NCI-H2196 treated with DMSO at 0.1 percent for 48 hours (cell line): ENCODE results near the gene PMM2.
"Not testable (repeated sequence)": the region's sequence is repeated elsewhere in the genome, so short reads cannot be mapped to it uniquely, and the experiment has no call there.

Source experiments
- DNase-seq: peaks from one replicate; lab custom pipeline; 2025; ENCODE audit not compliant: unreplicated experiment; lab: John Stamatoyannopoulos, UW

The PMM2 gene

GRCh38 chr16:8816967-8817655, 19.5 kb downstream of the PMM2 start:
- DNase-seq: no peak

DNA sequence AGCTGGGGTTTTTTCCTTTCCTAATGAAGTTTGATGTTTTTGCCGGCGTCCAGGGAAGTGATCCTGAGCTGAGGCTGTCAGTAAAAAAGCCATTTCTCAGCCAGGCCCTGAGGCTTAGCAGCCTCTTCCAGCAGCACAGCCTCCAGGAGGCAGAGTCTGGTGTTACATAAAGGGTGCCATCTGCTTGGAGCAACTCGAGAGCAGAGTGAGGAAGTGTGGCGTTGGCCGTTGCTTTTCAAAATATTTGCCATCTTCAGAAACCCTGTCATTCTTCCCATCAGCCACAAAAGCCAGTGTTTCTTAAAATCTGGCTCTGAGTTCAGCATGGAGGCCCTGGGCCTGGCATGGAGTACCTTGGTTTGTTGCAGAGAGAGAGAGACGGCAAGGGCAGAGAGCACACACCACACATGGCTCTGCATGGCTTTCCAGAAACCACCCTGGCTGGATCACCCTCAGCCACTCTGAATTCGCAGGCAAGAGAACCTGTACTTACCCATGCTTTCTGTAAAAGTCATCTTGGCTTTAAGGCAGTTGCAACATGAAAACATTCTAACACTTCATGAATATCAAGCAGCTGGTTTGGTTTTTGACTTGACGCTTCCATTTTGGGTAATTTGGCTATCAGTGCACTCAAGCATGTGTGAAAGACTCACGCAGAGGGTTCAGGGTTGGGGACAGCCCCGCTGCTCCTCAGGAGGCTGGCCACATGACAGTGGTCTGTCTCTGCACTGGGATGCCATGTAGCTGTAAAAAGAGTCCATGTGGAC, 21.0 kb downstream of the PMM2 start:
- DNase-seq: no peak

- no peak for DNase-seq
These were observed 21.9 kb downstream of the PMM2 start for GRCh38 chr16:8819411-8820034.

GRCh38 chr16:8822403-8822802, 24.8 kb downstream of the PMM2 start:
- DNase-seq: no peak

DNA sequence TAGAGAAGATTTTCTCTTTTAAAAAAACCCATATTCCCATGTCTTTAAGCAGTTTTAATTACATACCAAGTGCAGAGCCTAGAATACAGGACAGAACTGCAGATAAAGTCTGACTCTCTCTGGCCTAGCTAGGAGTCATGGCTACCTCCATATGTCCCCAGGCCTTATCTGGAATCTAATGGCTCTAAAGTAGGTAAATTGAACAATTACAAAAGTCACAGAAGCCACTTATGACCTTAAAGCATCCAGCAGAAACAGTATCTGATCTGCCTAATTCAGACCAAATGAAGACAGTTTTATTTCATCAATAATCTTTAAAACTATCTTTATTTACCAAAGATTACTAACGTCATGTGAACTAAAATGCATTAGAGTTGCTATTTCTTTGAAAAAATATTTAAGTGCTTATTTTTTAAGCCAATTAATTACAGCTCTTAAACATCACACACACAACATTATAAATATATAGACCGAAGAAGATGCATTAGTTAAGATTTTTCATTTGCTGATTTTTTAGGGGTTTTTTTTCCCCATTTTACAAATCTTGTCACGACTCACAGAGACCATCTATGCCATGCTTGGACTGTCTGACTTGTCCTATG, 28.7 kb downstream of the PMM2 start:
- no peak for DNase-seq

DNA sequence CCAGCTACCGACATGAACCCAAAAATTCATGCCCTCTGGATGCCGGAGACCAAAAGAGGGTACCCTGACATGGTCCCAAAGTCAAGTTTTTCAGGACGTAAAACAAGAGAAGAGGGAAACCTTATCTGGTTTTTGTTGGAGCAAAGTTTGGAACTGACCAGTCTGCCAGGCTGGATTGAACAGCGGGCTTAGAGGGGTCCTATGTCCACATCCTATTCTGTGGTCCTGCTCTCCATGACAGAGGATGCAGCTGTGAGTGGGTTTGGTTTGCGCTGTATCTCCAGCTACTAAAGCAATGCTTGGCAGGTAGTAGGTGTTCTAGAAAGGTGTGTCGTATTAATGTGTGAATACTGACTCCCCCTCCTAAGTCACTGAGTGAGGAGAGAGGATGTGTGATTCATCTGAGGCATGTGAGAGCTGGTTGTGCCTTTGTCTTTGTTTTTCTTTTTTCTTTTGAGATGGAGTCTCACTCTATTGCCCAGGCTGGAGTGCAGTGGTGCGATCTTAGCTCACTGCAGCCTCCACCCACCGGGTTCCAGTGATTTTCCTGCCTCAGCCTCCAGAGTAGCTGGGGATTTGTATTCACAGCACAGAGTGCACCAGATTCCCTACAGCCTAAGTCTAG, 31.0 kb downstream of the PMM2 start:
- DNase-seq: no peak

DNA sequence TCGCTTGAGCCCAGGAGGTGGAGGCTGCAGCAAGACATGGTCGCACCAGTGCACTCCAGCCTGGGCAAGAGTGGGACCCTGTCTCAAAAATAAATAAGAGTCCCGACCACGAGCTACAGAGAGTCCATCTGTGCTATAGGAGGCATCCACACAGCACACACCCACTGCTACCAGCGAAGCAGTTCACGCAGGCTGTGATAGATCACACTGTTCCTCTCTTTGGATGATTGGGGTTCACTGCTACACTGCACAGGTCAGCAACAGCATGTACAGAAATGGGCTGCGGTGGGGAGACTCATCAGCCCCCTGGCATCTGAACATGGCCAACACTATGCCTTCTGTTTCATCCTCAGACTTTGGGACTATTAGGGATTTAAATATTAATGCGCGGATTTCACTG, 33.8 kb downstream of the PMM2 start:
- DNase-seq: no peak

- DNase-seq: no peak
These were observed 34.5 kb downstream of the PMM2 start for GRCh38 chr16:8831871-8832716.

DNA sequence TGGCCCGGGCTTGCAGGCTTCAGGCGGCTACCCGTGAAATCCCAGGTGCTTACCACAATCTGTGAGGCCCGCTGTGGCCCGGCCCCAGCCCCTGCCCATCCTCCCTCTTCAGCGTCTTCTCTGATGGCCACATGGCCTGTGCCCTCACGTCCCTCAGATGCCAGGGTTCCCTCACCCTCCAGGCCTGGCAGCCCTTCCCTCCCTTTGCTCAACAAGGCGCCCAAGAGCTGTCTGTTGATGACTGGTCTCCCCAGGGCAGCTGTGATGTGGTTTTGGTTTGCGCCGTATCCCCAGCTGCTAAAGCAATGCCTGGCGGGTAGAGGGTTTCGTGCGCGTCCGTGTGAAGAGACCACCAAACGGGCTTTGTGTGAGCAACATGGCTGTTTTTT, 35.1 kb downstream of the PMM2 start:
- no peak for DNase-seq

DNA sequence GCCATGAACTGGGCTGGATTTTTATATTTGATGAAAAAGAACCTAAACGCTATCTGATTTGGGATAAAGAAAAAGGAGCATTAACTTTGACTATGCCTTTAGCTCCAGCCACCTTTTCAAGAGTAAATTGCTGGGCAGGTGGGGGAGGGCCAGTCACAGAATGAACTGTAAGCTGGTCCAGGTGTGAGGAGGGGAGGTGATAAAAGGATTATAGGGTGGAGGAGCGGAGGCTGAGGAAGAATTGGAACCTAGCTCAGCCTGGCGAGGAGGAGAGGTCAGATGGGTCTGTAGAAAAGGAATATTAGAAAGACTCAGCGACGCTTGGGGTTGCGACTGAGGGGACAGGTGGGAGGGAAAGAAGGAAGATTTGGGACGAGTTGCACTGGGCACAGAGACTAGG, 39.2 kb downstream of the PMM2 start:
- DNase-seq: not testable (repeated sequence)

DNA sequence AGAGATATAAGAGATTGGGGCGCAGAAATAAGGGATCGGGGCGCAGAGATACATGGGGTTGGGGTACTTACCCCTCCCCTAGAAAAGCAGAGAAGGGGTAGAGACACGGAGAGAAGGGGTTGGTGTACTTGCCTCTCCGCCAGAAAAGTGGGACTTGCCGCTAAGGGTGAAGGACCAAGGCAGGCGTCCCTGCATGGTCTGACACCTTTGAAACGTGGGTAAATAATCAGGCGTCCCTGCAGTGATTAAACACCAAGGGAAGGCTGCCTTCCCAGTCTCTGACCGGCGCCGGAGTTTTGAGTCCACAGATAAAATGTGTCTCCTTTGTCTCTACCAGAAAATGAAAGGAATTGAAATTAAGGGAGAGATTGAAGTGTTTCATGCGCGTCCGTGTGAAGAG, 40.0 kb downstream of the PMM2 start:
- not testable (repeated sequence) for DNase-seq

- not testable (repeated sequence) for DNase-seq
These were observed 44.4 kb downstream of the PMM2 start for GRCh38 chr16:8842016-8842415.

- DNase-seq: not testable (repeated sequence)
These were observed 45.7 kb downstream of the PMM2 start for GRCh38 chr16:8843296-8843695.

DNA sequence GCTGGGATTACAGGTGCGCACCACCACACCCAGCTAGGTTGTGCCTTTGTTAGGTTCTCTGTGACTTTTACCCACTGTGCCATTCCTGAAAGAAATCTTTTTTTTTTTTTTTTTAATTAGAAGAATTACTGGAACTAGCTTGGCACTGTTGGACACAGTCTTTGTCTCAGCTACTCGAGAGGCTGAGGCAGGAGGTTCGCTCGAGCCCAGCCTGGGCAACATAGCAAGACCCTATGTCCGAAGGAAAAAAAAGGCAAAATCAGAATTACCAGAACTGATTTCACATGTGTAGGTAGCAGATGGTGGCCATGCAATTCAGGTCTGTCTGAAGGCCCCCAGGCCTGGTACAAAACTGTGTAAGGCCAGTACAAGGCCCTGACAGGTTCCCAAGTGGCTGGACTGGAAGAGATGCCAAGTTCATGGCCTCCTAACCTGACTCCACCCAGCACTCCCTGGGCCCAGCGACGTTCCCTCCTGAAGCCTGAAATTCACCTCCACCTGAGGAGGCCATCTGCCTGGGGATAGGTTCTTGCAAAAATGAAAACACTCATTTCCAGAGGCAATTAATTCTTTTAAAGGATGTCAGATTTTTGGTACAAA, 48.2 kb downstream of the PMM2 start:
- no peak for DNase-seq

DNA sequence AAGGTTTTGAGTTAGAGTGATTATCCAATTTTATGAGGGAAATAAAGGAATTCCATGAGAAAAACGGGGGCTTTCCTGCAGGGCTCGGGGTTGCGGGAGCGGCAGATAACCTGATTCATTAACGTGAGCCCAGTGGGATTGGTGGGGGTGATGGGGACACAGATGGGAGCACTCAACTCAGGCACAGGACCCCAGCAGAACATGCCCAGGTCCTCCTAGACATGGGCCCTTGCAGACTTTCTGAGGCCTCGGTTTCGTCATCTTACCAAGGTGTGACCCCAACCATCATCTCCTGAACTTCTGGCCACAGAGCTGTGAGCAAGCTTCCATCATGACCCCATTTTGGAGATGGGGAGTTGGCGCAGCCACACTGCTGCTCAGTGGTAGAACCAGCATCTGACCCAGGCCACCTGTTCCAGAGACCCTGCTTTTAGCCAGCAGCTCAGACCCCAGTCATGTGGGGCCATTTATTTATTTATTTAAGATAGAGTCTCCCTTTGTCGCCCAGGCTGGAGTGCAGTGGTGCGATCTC, 48.8 kb downstream of the PMM2 start:
- no peak for DNase-seq

- DNase-seq: no peak
These were observed 49.5 kb downstream of the PMM2 start for GRCh38 chr16:8847145-8847544.

- no peak for DNase-seq
These were observed 50.0 kb downstream of the PMM2 start for GRCh38 chr16:8847623-8848022.

- no peak for DNase-seq
These were observed 50.7 kb downstream of the PMM2 start for GRCh38 chr16:8848231-8848938.

- DNase-seq: no peak
These were observed 51.3 kb downstream of the PMM2 start for GRCh38 chr16:8848939-8849391.
